Measurements from ENCODE around the gene RPL22.

Gene RPL22

GRCh38 chr1:6185635-6186382 is 13.6 kb downstream of the RPL22 start:
- Histone ChIP-seq H3K4me1 (ENCODE audit: low read length) (no peaks in the 10 kb centered on the region), H3K9ac (ENCODE audit: low read length) (no peak overlapping the region), H3K9me3 (replicated peaks; ENCODE audit: insufficient read depth, low read length) (no peaks in the 10 kb centered on the region), H3K36me3 (replicated peaks; ENCODE audit: insufficient read depth, low read length) (no peaks in the 10 kb centered on the region), H3F3A (ENCODE audit: insufficient read depth, low read length) (peaks cover 16% of the 10 kb centered on the region), H2AFZ (ENCODE audit: low read length) (no peak overlapping the region), H3K27me3 (replicated peaks; ENCODE audit: insufficient read depth, low read length) (peaks cover 9% of the 10 kb centered on the region), H3K4me2 (ENCODE audit: low read depth, low read length) (no peak overlapping the region), H3K27ac (ENCODE audit: low read length) (no peak overlapping the region), H3K9me2 (replicated peaks; ENCODE audit: insufficient read depth, low read length) (no peaks in the 10 kb centered on the region), H4K20me1 (ENCODE audit: insufficient read depth, low read length) (peaks cover 43% of the 10 kb centered on the region), H3K79me2 (ENCODE audit: low read length) (peaks cover 37% of the 10 kb centered on the region), H3K4me3 (ENCODE audit: low read length) (no peak overlapping the region)
- TF ChIP-seq EZH2phosphoT487 (IDR thresholded peaks at IDR 0.05; ENCODE audit: low read length) (no peak), CTCF (IDR thresholded peaks at IDR 0.05; ENCODE audit: low read length) (peak; percentile 38), EZH2 (optimal IDR thresholded peaks at IDR 0.05; ENCODE audit: low read depth, low read length) (no peak)
- DNase-seq, result no peak

- H3K27me3 ChIP-seq (replicated peaks; ENCODE audit: insufficient read depth, low read length), result peaks cover 12% of the 10 kb centered on the region
- no peak overlapping the region for H3K4me3 ChIP-seq (ENCODE audit: low read length)
- no peaks in the 10 kb centered on the region for H3K9me3 ChIP-seq (replicated peaks; ENCODE audit: insufficient read depth, low read length)
- no peak for DNase-seq
- H3K36me3 ChIP-seq (replicated peaks; ENCODE audit: insufficient read depth, low read length), result no peaks in the 10 kb centered on the region
- no peak overlapping the region for H3K9ac ChIP-seq (ENCODE audit: low read length)
- TF ChIP-seq EZH2phosphoT487 (IDR thresholded peaks at IDR 0.05; ENCODE audit: low read length) (no peak), CTCF (IDR thresholded peaks at IDR 0.05; ENCODE audit: low read length) (no peak), EZH2 (optimal IDR thresholded peaks at IDR 0.05; ENCODE audit: low read depth, low read length) (no peak)
- H2AFZ ChIP-seq (ENCODE audit: low read length), result no peak overlapping the region
- no peak overlapping the region for H3K27ac ChIP-seq (ENCODE audit: low read length)
- H3K9me2 ChIP-seq (replicated peaks; ENCODE audit: insufficient read depth, low read length), result no peaks in the 10 kb centered on the region
- H3F3A ChIP-seq (ENCODE audit: insufficient read depth, low read length), result peaks cover 16% of the 10 kb centered on the region
- H3K4me1 ChIP-seq (ENCODE audit: low read length), result no peaks in the 10 kb centered on the region
- H3K4me2 ChIP-seq (ENCODE audit: low read depth, low read length), result no peak overlapping the region
- peaks cover 36% of the 10 kb centered on the region for H4K20me1 ChIP-seq (ENCODE audit: insufficient read depth, low read length)
- peaks cover 31% of the 10 kb centered on the region for H3K79me2 ChIP-seq (ENCODE audit: low read length)
These were observed 14.2 kb downstream of the RPL22 start for GRCh38 chr1:6185151-6185550.

- Histone ChIP-seq H3K4me2 (ENCODE audit: low read depth, low read length) (no peak overlapping the region), H3K9ac (ENCODE audit: low read length) (no peak overlapping the region), H3K79me2 (ENCODE audit: low read length) (peaks cover 22% of the 10 kb centered on the region), H3K9me3 (replicated peaks; ENCODE audit: insufficient read depth, low read length) (no peaks in the 10 kb centered on the region), H4K20me1 (ENCODE audit: insufficient read depth, low read length) (peaks cover 33% of the 10 kb centered on the region), H3F3A (ENCODE audit: insufficient read depth, low read length) (peaks cover 16% of the 10 kb centered on the region), H3K4me1 (ENCODE audit: low read length) (no peaks in the 10 kb centered on the region), H3K9me2 (replicated peaks; ENCODE audit: insufficient read depth, low read length) (no peaks in the 10 kb centered on the region), H3K4me3 (ENCODE audit: low read length) (no peak overlapping the region), H3K27me3 (replicated peaks; ENCODE audit: insufficient read depth, low read length) (peaks cover 12% of the 10 kb centered on the region), H2AFZ (ENCODE audit: low read length) (no peak overlapping the region), H3K27ac (ENCODE audit: low read length) (no peak overlapping the region), H3K36me3 (replicated peaks; ENCODE audit: insufficient read depth, low read length) (no peaks in the 10 kb centered on the region)
- no peak for TF ChIP-seq CTCF (IDR thresholded peaks at IDR 0.05; ENCODE audit: low read length)
- no peak for TF ChIP-seq EZH2phosphoT487 (IDR thresholded peaks at IDR 0.05; ENCODE audit: low read length)
- TF ChIP-seq EZH2 (optimal IDR thresholded peaks at IDR 0.05; ENCODE audit: low read depth, low read length), result no peak
- DNase-seq, result no peak
These were observed 15.2 kb downstream of the RPL22 start for GRCh38 chr1:6184083-6184783.

All from MM.1S (cell line).